ENCODE results near the gene CPLX3.

DNA sequence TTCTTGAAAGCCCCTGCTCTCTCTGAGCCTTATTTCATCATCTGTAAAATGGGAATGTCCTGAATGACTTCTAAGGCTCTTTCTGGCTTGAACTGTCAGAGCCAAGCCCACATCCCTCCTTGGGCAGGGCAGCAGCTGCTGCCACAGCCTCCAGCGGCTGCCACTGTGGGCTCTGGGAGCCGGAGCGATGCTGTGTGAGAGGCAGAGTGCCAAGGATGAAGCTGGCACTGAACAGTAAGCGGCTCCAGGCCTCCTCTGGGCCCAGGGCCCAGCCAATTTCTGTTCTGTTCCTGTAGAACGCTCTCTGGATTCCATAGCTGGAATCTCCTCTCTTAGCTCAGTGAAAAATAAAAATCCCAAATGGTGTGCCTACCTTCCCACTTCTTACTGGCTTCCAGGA, 4.4 kb downstream of the CPLX3 start:
- TF ChIP-seq TAF1 (IDR thresholded peaks at IDR 0.05; ENCODE audit: borderline replicate concordance, low read depth, low read length) (no peak), POLR2A (IDR thresholded peaks at IDR 0.05; ENCODE audit: low read depth, low read length) (no peak)

Data from GM12892 (cell line).